GM23248 (cell line): Measurements from ENCODE around the gene DPH3.

Experiments used
- EZH2 ChIP-seq: fragments of 200-600 bp; sonication (generic); IDR thresholded peaks from 2 replicates; pipeline ENCODE4 v1.6.1; 2018; ENCODE audit warnings: antibody characterized with exemption, mild to moderate bottlenecking; ENCODE audit not compliant: insufficient read depth, poor library complexity, severe bottlenecking
- EZH2phosphoT487 ChIP-seq: fragments of 200-600 bp; sonication (generic); IDR thresholded peaks from 2 replicates; pipeline ENCODE4 v1.6.1; 2018; ENCODE audit warnings: antibody characterized with exemption, moderate library complexity, mild to moderate bottlenecking, low read depth; ENCODE audit not compliant: insufficient read depth

- no peak for TF ChIP-seq EZH2
- no peak for TF ChIP-seq EZH2phosphoT487
These were observed 33.5 kb upstream of the DPH3 start for GRCh38 chr3:16297997-16298885.
